ELF-1 (cell line): ENCODE measurements around the gene PPRC1.
"Not testable (repeated sequence)": the region's sequence is repeated elsewhere in the genome, so short reads cannot be mapped to it uniquely, and the experiment has no call there.

ENCODE experiments used
- DNase-seq: peaks from one replicate; pipeline ENCODE4 v3.0.0-alpha.2; 2016; ENCODE audit warnings: low read depth, low spot score

The PPRC1 gene

GRCh38 chr10:102150970-102151773 is 18.3 kb downstream of the PPRC1 start:
- no peak for DNase-seq

- DNase-seq = peak; percentile 100
These were observed 19.1 kb downstream of the PPRC1 start, which contains the start of gene NOLC1 for GRCh38 chr10:102151774-102152544. NOLC1 (plus strand) TSS chr10:102152389; CDS start chr10:102152411, 22 bp downstream.

GRCh38 chr10:102152545-102152890 is 19.7 kb downstream of the PPRC1 start:
- no peak for DNase-seq

GRCh38 chr10:102153093-102153620 is 20.3 kb downstream of the PPRC1 start:
- no peak for DNase-seq

GRCh38 chr10:102154466-102155116 is 21.8 kb downstream of the PPRC1 start:
- DNase-seq = no peak

GRCh38 chr10:102157224-102157623 is 24.4 kb downstream of the PPRC1 start:
- no peak for DNase-seq

- no peak for DNase-seq
These were observed 26.3 kb downstream of the PPRC1 start for GRCh38 chr10:102159051-102159597.

GRCh38 chr10:102159831-102160230 is 27.0 kb downstream of the PPRC1 start:
- no peak for DNase-seq

GRCh38 chr10:102163342-102163989 is 30.6 kb downstream of the PPRC1 start:
- no peak for DNase-seq

- no peak for DNase-seq
These were observed 35.0 kb downstream of the PPRC1 start for GRCh38 chr10:102167861-102168260.

- no peak for DNase-seq
These were observed 37.8 kb downstream of the PPRC1 start for GRCh38 chr10:102170602-102171001.

- no peak for DNase-seq
These were observed 39.4 kb downstream of the PPRC1 start for GRCh38 chr10:102172288-102172687.

GRCh38 chr10:102175415-102175814 is 42.6 kb downstream of the PPRC1 start:
- DNase-seq = no peak

- no peak for DNase-seq
These were observed 51.8 kb downstream of the PPRC1 start for GRCh38 chr10:102184606-102185005.

- no peak for DNase-seq
These were observed 52.4 kb downstream of the PPRC1 start for GRCh38 chr10:102185272-102185671.

- no peak for DNase-seq
These were observed 53.1 kb downstream of the PPRC1 start for GRCh38 chr10:102185811-102186527.

GRCh38 chr10:102188298-102188940 is 55.6 kb downstream of the PPRC1 start:
- DNase-seq = no peak

GRCh38 chr10:102188941-102189898 is 56.4 kb downstream of the PPRC1 start:
- DNase-seq = not testable (repeated sequence)

GRCh38 chr10:102191956-102192355 is 59.1 kb downstream of the PPRC1 start:
- DNase-seq = no peak
